IMR-90 (cell line): ENCODE results near the gene PPFIA1. TPM values are rescaled to one million over a fixed set of nuclear protein-coding genes. Genes with fewer than 3 reads are reported as not detected.

Experiments used
- ATAC-seq: fragments of 200-7000 bp; cut with Tn5 transposase; 2 replicates; pipeline ENCODE4 v1.9.1; 2020; ENCODE audit warnings: low read depth, mild to moderate bottlenecking, moderate library complexity
- BruUV-seq: library from RNA; stranded (reverse); fragments of 400-500 nt; replicated peaks from 2 replicates; lab custom pipeline; 2021; lab: Mats Ljungman, UMichigan
- CTCF ChIA-PET: fragments of 300-600 bp; formaldehyde crosslinking; extraction: SDS; loops from one replicate; lab custom pipeline; 2021; ENCODE audit warnings: antibody characterized with exemption; lab: Yijun Ruan, JAX
- POLR2A ChIA-PET: fragments of 300-600 bp; sonication (Branson Sonifier 250); formaldehyde crosslinking; loops from one replicate; lab custom pipeline; 2022; ENCODE audit warnings: antibody characterized with exemption; ENCODE audit not compliant: unreplicated experiment; lab: Charles Lee
- DNase-seq: peaks from one replicate; pipeline ENCODE4 v3.0.0; 2013
- H2AFZ ChIP-seq: replicated peaks from 2 replicates; pipeline ENCODE3; 2013; ENCODE audit warnings: low read length, mild to moderate bottlenecking; ENCODE audit not compliant: poor library complexity
- H2AK5ac ChIP-seq: 2 replicates; pipeline ENCODE4 v1.6.1; 2013; ENCODE audit warnings: low read depth, low read length, inconsistent platforms
- H2AK9ac ChIP-seq: replicated peaks from 2 replicates; pipeline ENCODE3; 2013; ENCODE audit warnings: mild to moderate bottlenecking, low read depth, low read length, moderate library complexity; ENCODE audit not compliant: poor library complexity
- H2BK120ac ChIP-seq: 2 replicates; pipeline ENCODE4 v1.6.1; 2013; ENCODE audit warnings: low read depth, low read length, inconsistent platforms
- H2BK15ac ChIP-seq: 3 replicates; pipeline ENCODE4 v1.6.1; 2013; ENCODE audit warnings: low read depth, low read length, inconsistent platforms
- H2BK20ac ChIP-seq: 2 replicates; pipeline ENCODE4 v1.6.1; 2013; ENCODE audit warnings: low read depth, mild to moderate bottlenecking, inconsistent platforms, low read length, moderate library complexity
- H2BK5ac ChIP-seq: 2 replicates; pipeline ENCODE4 v1.6.1; 2013; ENCODE audit warnings: mild to moderate bottlenecking, low read depth, low read length, inconsistent platforms; ENCODE audit not compliant: poor library complexity, severe bottlenecking
- H3K14ac ChIP-seq: replicated peaks from 2 replicates; pipeline ENCODE4 v1.6.1; 2013; ENCODE audit warnings: low read depth, low read length, inconsistent platforms
- H3K18ac ChIP-seq: 2 replicates; pipeline ENCODE4 v1.6.1; 2013; ENCODE audit warnings: low read depth, low read length, control low read depth
- H3K23ac ChIP-seq: 2 replicates; pipeline ENCODE4 v1.6.1; 2013; ENCODE audit warnings: low read depth, low read length, inconsistent platforms
- H3K27ac ChIP-seq: 2 replicates; pipeline ENCODE4 v1.5.1; 2013; ENCODE audit warnings: mild to moderate bottlenecking, control low read depth, low read length; ENCODE audit not compliant: insufficient read depth
- H3K27me3 ChIP-seq: 2 replicates; pipeline ENCODE4 v1.6.1; 2013; ENCODE audit warnings: low read length; ENCODE audit not compliant: control insufficient read depth, insufficient read depth
- H3K36me3 ChIP-seq: 2 replicates; pipeline ENCODE4 v1.6.1; 2013; ENCODE audit warnings: low read length, mixed read lengths; ENCODE audit not compliant: control insufficient read depth, insufficient read depth
- H3K4ac ChIP-seq: 2 replicates; pipeline ENCODE4 v1.6.1; 2013; ENCODE audit warnings: low read depth, low read length, inconsistent platforms
- H3K4me1 ChIP-seq: 2 replicates; pipeline ENCODE4 v1.6.1; 2013; ENCODE audit warnings: low read length, mixed read lengths; ENCODE audit not compliant: control insufficient read depth, insufficient read depth
- H3K4me2 ChIP-seq: 2 replicates; pipeline ENCODE4 v1.6.1; 2013; ENCODE audit warnings: low read depth, mild to moderate bottlenecking, control low read depth, low read length, moderate library complexity
- H3K4me3 ChIP-seq: 2 replicates; pipeline ENCODE4 v1.5.1; 2013; ENCODE audit warnings: low read depth, mild to moderate bottlenecking, control low read depth, low read length, moderate library complexity; ENCODE audit not compliant: insufficient read depth
- H3K56ac ChIP-seq: 2 replicates; pipeline ENCODE4 v1.6.1; 2013; ENCODE audit warnings: low read length, inconsistent platforms; ENCODE audit not compliant: insufficient read depth; ENCODE audit errors: extremely low read depth
- H3K79me1 ChIP-seq, 2 experiments: 2 replicates each; pipeline ENCODE4 v1.6.1; 2013; ENCODE audit warnings: low read length in 2 of 2, inconsistent platforms in 1 of 2, low read depth in 1 of 2
- H3K9ac ChIP-seq: 2 replicates; pipeline ENCODE4 v1.6.1; 2013; ENCODE audit warnings: low read depth, low read length, control low read depth
- H3K9me1 ChIP-seq: 2 replicates; pipeline ENCODE4 v1.6.1; 2013; ENCODE audit warnings: low read length, inconsistent platforms; ENCODE audit not compliant: insufficient read depth
- H3K9me3 ChIP-seq: 2 replicates; pipeline ENCODE4 v1.6.1; 2013; ENCODE audit warnings: low read length; ENCODE audit not compliant: control insufficient read depth, insufficient read depth
- H4K20me1 ChIP-seq: 2 replicates; pipeline ENCODE4 v1.6.1; 2013; ENCODE audit warnings: low read length, inconsistent platforms; ENCODE audit not compliant: insufficient read depth
- H4K5ac ChIP-seq: 2 replicates; pipeline ENCODE4 v1.6.1; 2013; ENCODE audit warnings: mild to moderate bottlenecking, low read depth, low read length, control low read depth
- H4K8ac ChIP-seq, 2 experiments: 2 replicates each; pipeline ENCODE4 v1.6.1; 2013; ENCODE audit warnings: low read depth in 2 of 2, low read length in 2 of 2, control low read depth in 1 of 2, inconsistent platforms in 1 of 2
- H4K91ac ChIP-seq: 2 replicates; pipeline ENCODE4 v1.6.1; 2013; ENCODE audit warnings: low read depth, low read length, inconsistent platforms; ENCODE audit not compliant: insufficient read depth
- BHLHE40 ChIP-seq: fragments of 150-350 bp; IDR thresholded peaks from 2 replicates; pipeline ENCODE4 v1.6.1; 2016; ENCODE audit warnings: mild to moderate bottlenecking, low read depth, low read length
- FOS ChIP-seq: fragments of 150-350 bp; IDR thresholded peaks from 2 replicates; pipeline ENCODE4 v1.6.1; 2016; ENCODE audit warnings: low read depth, low read length
- MAFK ChIP-seq: IDR thresholded peaks from 2 replicates; pipeline ENCODE4 v1.6.1; 2012; ENCODE audit warnings: low read depth, low read length, improper control_type of control experiment
- MXI1 ChIP-seq: IDR thresholded peaks from 2 replicates; pipeline ENCODE4 v1.6.1; 2012; ENCODE audit warnings: low read depth, mild to moderate bottlenecking, low read length, moderate library complexity, borderline replicate concordance
- NFE2L2 ChIP-seq: fragments of 150-350 bp; IDR thresholded peaks from 2 replicates; pipeline ENCODE4 v1.6.1; 2016; ENCODE audit warnings: low read depth, mild to moderate bottlenecking, low read length
- RAD21 ChIP-seq: IDR thresholded peaks from 2 replicates; pipeline ENCODE4 v1.6.1; 2012; ENCODE audit warnings: low read length, improper control_type of control experiment
- RCOR1 ChIP-seq: IDR thresholded peaks from 2 replicates; pipeline ENCODE4 v1.6.1; 2012; ENCODE audit warnings: mild to moderate bottlenecking, low read length, improper control_type of control experiment; ENCODE audit not compliant: insufficient replicate concordance
- RFX5 ChIP-seq: IDR thresholded peaks from 2 replicates; pipeline ENCODE4 v1.8.0; 2012; ENCODE audit warnings: low read depth, mild to moderate bottlenecking, low read length, moderate library complexity
- SMC3 ChIP-seq: fragments of 150-350 bp; IDR thresholded peaks from 2 replicates; pipeline ENCODE4 v1.6.1; 2016; ENCODE audit warnings: low read depth, mild to moderate bottlenecking, antibody characterized with exemption, low read length, moderate library complexity
- WGBS, 2 experiments: methylation state at CpG; one replicate each; pipeline versions ENCODE4 v1.1.5 to v1.1.7; 2013; ENCODE audit warnings: missing lambda C conversion rate in 2 of 2; ENCODE audit not compliant: insufficient read length in 1 of 2; ENCODE audit errors: extremely low coverage in 2 of 2; 5-methylcytosine and 5-hydroxymethylcytosine counted together
- dilution Hi-C: fragments of 300-500 bp; cut with HindIII; formaldehyde crosslinking; loops from one replicate; pipeline ENCODE4 v1.14.3; 2018; ENCODE audit warnings: low sequenced_read_pairs; ENCODE audit not compliant: unreplicated experiment
- in situ Hi-C: fragments of 300-500 bp; cut with MboI; formaldehyde crosslinking; loops from 3 replicates; pipeline ENCODE4 v1.14.3; 2019; ENCODE audit warnings: low sequenced_read_pairs, inconsistent platforms, mixed read lengths
- intact Hi-C: fragments of 100-400 bp; cut with micrococcal nuclease; formaldehyde crosslinking; loops from 2 replicates; pipeline ENCODE4 v1.10.0; 2022
- polyA plus RNA-seq, 3 experiments: library from polyadenylated mRNA; depleted of rRNA; stranded (reverse); fragments of >200 nt; gene quantifications; 2 replicates each; pipeline ENCODE4 v1.2.3, GENCODE V29; 2012; ENCODE audit warnings: low replicate concordance in 1 of 3
- total RNA-seq: library from RNA; depleted of rRNA; stranded (reverse); fragments of >200 nt; gene quantifications from 2 replicates; pipeline ENCODE4 v1.2.3, GENCODE V29; 2012

PPFIA1 gene
- total and polyA plus RNA-seq, 2 of the 4 experiments (the other 2 are of a cell fraction), result 25.6 to 37.2 TPM

- Histone ChIP-seq H3K9me1 (peaks cover 12% of the 10 kb centered on the region; the same call in 1 of the 2 replicates), H3K56ac (no peak overlapping the region), H2BK120ac (no peak overlapping the region), H2BK5ac (no peak overlapping the region), H2AK9ac (no peak overlapping the region), H3K36me3 (peaks cover 19% of the 10 kb centered on the region), H3K4me2 (no peak overlapping the region), H3K4me3 (no peak overlapping the region), H3K27me3 (no peaks in the 10 kb centered on the region), H4K5ac (no peak overlapping the region), H3K23ac (no peak overlapping the region), H4K91ac (no peak overlapping the region), H4K20me1 (peaks cover 22% of the 10 kb centered on the region), H3K9ac (no peak overlapping the region), H2AK5ac (no peak overlapping the region), H3K4me1 (peaks cover 7% of the 10 kb centered on the region), H3K4ac (no peak overlapping the region), H3K27ac (no peak overlapping the region), H3K14ac (no peak overlapping the region), H3K79me1 (peaks cover 3 to 25% of the 10 kb centered on the region in 2 experiments; a peak in 3 of 4 replicates), H4K8ac (no peak overlapping the region), H3K9me3 (no peaks in the 10 kb centered on the region), H2AFZ (no peak overlapping the region), H3K18ac (no peak overlapping the region), H2BK20ac (no peak overlapping the region), H2BK15ac (no peak overlapping the region)
- BruUV-seq, result no TSS peak
- in situ Hi-C loops (no loop called here), intact Hi-C loops (no loop called here), dilution Hi-C loops (no loop called here)
- ChIA-PET CTCF (no interaction called here), POLR2A (no interaction called here)
- ATAC-seq, result no peak
- WGBS, 2 experiments, result no CpG with 5 or more reads among the region's 2 CpGs
- no peak for DNase-seq
- no peak for TF ChIP-seq RFX5
- no peak for TF ChIP-seq BHLHE40
- TF ChIP-seq SMC3, result no peak
- no peak for TF ChIP-seq NFE2L2
- no peak for TF ChIP-seq RCOR1
- TF ChIP-seq MAFK, result no peak
- no peak for TF ChIP-seq MXI1
- TF ChIP-seq RAD21, result no peak
- TF ChIP-seq FOS, result no peak
Observed at GRCh38 chr11:70368961-70369360, 98.5 kb downstream of the PPFIA1 start.
